Measurements from ENCODE around the gene FGF14.

DNA sequence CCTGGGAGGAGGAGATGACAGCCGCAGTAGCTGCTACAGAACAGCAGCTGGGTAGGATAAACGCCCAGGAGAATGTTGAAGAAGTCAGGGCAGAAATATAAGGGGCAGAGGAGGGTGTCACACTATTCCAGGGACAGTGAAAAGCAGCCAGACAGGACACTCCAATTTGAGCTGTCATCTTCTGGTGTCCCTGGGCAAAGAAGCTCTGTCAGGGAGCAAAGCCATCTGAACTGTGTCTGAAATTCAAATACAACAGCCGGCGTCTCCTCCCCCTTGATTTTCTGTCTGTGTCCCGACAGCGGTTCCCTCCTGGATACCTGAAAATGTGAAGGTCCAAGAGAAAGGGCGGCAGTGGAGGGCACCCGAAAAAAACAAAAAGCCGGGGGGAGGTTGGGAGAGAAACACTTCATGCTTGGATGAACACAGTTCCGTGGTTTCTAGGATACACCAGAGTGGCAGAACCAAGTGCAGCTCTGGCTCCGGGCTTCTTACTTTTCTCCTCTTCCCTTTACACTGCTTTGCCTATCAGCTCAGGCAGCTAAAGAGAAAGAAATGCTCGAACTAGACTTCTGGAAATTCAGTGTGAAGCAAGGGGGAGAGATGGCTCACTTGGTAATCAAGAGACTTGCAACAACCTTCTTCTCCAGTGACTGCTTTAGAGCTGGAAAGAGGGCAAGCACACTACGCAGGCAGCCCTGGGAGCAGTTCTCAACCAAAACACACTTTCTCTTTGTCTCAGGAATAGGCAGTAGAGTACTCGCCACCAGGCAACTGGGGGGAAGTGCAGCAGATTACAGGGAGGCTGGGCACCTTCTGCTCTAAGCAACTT is 483.8 kb downstream of the FGF14 start:
- TF ChIP-seq, protein P1, sequence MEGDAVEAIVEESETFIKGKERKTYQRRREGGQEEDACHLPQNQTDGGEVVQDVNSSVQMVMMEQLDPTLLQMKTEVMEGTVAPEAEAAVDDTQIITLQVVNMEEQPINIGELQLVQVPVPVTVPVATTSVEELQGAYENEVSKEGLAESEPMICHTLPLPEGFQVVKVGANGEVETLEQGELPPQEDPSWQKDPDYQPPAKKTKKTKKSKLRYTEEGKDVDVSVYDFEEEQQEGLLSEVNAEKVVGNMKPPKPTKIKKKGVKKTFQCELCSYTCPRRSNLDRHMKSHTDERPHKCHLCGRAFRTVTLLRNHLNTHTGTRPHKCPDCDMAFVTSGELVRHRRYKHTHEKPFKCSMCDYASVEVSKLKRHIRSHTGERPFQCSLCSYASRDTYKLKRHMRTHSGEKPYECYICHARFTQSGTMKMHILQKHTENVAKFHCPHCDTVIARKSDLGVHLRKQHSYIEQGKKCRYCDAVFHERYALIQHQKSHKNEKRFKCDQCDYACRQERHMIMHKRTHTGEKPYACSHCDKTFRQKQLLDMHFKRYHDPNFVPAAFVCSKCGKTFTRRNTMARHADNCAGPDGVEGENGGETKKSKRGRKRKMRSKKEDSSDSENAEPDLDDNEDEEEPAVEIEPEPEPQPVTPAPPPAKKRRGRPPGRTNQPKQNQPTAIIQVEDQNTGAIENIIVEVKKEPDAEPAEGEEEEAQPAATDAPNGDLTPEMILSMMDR (IDR thresholded peaks at IDR 0.05; ENCODE audit: insufficient read depth, low read depth, low read length): no peak
- TF ChIP-seq EZH2 (IDR thresholded peaks at IDR 0.05; ENCODE audit: insufficient read depth, low read length): no peak

Measured in astrocyte (in vitro differentiated cells and primary cell).